K562 (cell line): Measurements from ENCODE around the gene N4BP2. TPM values are rescaled to one million over a fixed set of nuclear protein-coding genes. Genes with fewer than 3 reads are reported as not detected.

Source experiments
- NR2F6 ChIP-seq: fragments of 450-650 bp; formaldehyde crosslinking; IDR thresholded peaks from 2 replicates; pipeline ENCODE4 v1.4.0; 2020; ENCODE audit warnings: mild to moderate bottlenecking
- NUFIP1 ChIP-seq: fragments of 450-650 bp; IDR thresholded peaks from 2 replicates; pipeline ENCODE4 v1.6.1; 2018; ENCODE audit not compliant: partially characterized antibody
- SMARCA5 ChIP-seq: fragments of 450-650 bp; IDR thresholded peaks from 2 replicates; pipeline ENCODE4 v1.6.1; 2016
- TOE1 ChIP-seq, 2 experiments: fragments of 450-650 bp in 1 of 2; sonication (generic) in 1 of 2; formaldehyde crosslinking in 1 of 2; IDR thresholded peaks; 2 replicates each; pipeline versions ENCODE4 v1.7.1 to v1.8.0; 2016 to 2022; ENCODE audit warnings: borderline replicate concordance in 2 of 2, mild to moderate bottlenecking in 2 of 2, antibody characterized with exemption in 1 of 2, inconsistent platforms in 1 of 2, low read depth in 1 of 2, missing genetic modification reagents in 1 of 2, moderate library complexity in 1 of 2
- XRCC5 ChIP-seq: fragments of 200-400 bp; formaldehyde crosslinking; IDR thresholded peaks from 2 replicates; pipeline ENCODE4 v1.6.1; 2017; ENCODE audit warnings: low read depth, mild to moderate bottlenecking, low read length
- polyA plus RNA-seq, 8 experiments: library from polyadenylated mRNA; depleted of rRNA in 4 of 8; stranded (reverse) in 5 of 8; unstranded in 3 of 8; fragments of >200 nt; fragmentation: Nextera tagmentation in 2 of 8; fragmentation: Illumina TruSeq in 1 of 8; extraction: Ambion mirVana in 2 of 8; extraction: Trizol in 1 of 8; gene quantifications; 2 replicates each; pipeline versions ENCODE4 v1.2.1 to v1.2.3, GENCODE V29; 2011 to 2014; ENCODE audit warnings: inconsistent platforms in 1 of 8, missing spikeins in 1 of 8
- total RNA-seq, 7 experiments: library from RNA; depleted of rRNA in 6 of 7; stranded (reverse); fragments of >200 nt in 6 of 7; fragmentation: Illumina TruSeq in 2 of 7; extraction: Trizol in 2 of 7; gene quantifications; 2 replicates each; pipeline versions ENCODE4 v1.2.1 to v1.2.3, GENCODE V29; 2011 to 2021; ENCODE audit warnings: low replicate concordance in 1 of 7
- TF ChIP-seq, protein P1 (sequence below): fragments of 250-450 bp; sonication (Bioruptor Pico); IDR thresholded peaks from 2 replicates; pipeline ENCODE4 v1.5.0; 2020; ENCODE audit warnings: mild to moderate bottlenecking, borderline replicate concordance
- TF ChIP-seq, protein P2 (sequence below): fragments of 450-650 bp; IDR thresholded peaks from 2 replicates; pipeline ENCODE4 v1.6.1; 2016; ENCODE audit warnings: borderline replicate concordance
- TF ChIP-seq, protein P3 (sequence below), 2 experiments: fragments of 450-650 bp; IDR thresholded peaks; 2 replicates each; pipeline ENCODE4 v1.6.1; 2018; ENCODE audit warnings: mild to moderate bottlenecking in 2 of 2, low read depth in 1 of 2; ENCODE audit not compliant: partially characterized antibody in 2 of 2
- TF ChIP-seq, protein P4 (sequence below), 2 experiments: fragments of 450-650 bp in 1 of 2; sonication (generic) in 1 of 2; formaldehyde crosslinking in 1 of 2; IDR thresholded peaks; 2 replicates each; pipeline versions ENCODE4 v1.7.1 to v1.9.0; 2016 to 2022; ENCODE audit warnings: inconsistent platforms in 1 of 2, mild to moderate bottlenecking in 1 of 2, missing genetic modification reagents in 1 of 2

Gene N4BP2
- total and polyA plus RNA-seq, 9 of the 15 experiments (the other 6 are each of a cell fraction or from before 2014, with no cell fraction given): 2.7 to 12.6 (median 7.6) TPM

DNA sequence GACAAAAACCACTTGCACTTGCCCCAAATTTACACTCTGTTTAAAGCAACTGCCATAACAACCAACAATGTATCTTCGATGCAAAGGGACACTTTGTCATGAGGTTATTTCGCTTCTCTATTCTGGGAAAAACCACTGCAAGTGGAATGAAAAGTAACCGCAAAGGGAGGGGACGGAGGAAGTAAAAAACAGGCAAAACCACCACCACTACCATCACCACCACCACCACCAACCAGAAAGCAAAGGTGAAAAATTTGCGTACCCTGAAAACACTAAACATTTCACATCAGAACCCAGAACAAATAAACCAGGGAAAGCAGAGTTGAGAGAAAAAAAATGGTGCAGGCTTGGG lies 1.2 kb upstream of the N4BP2 start (continued):
- TF ChIP-seq, protein P1, sequence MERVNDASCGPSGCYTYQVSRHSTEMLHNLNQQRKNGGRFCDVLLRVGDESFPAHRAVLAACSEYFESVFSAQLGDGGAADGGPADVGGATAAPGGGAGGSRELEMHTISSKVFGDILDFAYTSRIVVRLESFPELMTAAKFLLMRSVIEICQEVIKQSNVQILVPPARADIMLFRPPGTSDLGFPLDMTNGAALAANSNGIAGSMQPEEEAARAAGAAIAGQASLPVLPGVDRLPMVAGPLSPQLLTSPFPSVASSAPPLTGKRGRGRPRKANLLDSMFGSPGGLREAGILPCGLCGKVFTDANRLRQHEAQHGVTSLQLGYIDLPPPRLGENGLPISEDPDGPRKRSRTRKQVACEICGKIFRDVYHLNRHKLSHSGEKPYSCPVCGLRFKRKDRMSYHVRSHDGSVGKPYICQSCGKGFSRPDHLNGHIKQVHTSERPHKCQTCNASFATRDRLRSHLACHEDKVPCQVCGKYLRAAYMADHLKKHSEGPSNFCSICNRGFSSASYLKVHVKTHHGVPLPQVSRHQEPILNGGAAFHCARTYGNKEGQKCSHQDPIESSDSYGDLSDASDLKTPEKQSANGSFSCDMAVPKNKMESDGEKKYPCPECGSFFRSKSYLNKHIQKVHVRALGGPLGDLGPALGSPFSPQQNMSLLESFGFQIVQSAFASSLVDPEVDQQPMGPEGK (CRISPR knock-in tag): no peak
- TF ChIP-seq SMARCA5: peak; percentile 62; the same call in 1 of the 2 replicates
- TF ChIP-seq, protein P2, sequence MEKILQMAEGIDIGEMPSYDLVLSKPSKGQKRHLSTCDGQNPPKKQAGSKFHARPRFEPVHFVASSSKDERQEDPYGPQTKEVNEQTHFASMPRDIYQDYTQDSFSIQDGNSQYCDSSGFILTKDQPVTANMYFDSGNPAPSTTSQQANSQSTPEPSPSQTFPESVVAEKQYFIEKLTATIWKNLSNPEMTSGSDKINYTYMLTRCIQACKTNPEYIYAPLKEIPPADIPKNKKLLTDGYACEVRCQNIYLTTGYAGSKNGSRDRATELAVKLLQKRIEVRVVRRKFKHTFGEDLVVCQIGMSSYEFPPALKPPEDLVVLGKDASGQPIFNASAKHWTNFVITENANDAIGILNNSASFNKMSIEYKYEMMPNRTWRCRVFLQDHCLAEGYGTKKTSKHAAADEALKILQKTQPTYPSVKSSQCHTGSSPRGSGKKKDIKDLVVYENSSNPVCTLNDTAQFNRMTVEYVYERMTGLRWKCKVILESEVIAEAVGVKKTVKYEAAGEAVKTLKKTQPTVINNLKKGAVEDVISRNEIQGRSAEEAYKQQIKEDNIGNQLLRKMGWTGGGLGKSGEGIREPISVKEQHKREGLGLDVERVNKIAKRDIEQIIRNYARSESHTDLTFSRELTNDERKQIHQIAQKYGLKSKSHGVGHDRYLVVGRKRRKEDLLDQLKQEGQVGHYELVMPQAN: peak; percentile 13; the same call in 1 of the 2 replicates
- TF ChIP-seq, protein P3, sequence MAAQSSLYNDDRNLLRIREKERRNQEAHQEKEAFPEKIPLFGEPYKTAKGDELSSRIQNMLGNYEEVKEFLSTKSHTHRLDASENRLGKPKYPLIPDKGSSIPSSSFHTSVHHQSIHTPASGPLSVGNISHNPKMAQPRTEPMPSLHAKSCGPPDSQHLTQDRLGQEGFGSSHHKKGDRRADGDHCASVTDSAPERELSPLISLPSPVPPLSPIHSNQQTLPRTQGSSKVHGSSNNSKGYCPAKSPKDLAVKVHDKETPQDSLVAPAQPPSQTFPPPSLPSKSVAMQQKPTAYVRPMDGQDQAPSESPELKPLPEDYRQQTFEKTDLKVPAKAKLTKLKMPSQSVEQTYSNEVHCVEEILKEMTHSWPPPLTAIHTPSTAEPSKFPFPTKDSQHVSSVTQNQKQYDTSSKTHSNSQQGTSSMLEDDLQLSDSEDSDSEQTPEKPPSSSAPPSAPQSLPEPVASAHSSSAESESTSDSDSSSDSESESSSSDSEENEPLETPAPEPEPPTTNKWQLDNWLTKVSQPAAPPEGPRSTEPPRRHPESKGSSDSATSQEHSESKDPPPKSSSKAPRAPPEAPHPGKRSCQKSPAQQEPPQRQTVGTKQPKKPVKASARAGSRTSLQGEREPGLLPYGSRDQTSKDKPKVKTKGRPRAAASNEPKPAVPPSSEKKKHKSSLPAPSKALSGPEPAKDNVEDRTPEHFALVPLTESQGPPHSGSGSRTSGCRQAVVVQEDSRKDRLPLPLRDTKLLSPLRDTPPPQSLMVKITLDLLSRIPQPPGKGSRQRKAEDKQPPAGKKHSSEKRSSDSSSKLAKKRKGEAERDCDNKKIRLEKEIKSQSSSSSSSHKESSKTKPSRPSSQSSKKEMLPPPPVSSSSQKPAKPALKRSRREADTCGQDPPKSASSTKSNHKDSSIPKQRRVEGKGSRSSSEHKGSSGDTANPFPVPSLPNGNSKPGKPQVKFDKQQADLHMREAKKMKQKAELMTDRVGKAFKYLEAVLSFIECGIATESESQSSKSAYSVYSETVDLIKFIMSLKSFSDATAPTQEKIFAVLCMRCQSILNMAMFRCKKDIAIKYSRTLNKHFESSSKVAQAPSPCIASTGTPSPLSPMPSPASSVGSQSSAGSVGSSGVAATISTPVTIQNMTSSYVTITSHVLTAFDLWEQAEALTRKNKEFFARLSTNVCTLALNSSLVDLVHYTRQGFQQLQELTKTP (IDR thresholded peaks at IDR 0.05; ENCODE audit: low read depth in 1 of 2, partially characterized antibody in 2 of 2): peak; percentile 66 to 90
- peak; percentile 14; the same call in 1 of the 2 replicates for TF ChIP-seq XRCC5
- TF ChIP-seq, protein P4, sequence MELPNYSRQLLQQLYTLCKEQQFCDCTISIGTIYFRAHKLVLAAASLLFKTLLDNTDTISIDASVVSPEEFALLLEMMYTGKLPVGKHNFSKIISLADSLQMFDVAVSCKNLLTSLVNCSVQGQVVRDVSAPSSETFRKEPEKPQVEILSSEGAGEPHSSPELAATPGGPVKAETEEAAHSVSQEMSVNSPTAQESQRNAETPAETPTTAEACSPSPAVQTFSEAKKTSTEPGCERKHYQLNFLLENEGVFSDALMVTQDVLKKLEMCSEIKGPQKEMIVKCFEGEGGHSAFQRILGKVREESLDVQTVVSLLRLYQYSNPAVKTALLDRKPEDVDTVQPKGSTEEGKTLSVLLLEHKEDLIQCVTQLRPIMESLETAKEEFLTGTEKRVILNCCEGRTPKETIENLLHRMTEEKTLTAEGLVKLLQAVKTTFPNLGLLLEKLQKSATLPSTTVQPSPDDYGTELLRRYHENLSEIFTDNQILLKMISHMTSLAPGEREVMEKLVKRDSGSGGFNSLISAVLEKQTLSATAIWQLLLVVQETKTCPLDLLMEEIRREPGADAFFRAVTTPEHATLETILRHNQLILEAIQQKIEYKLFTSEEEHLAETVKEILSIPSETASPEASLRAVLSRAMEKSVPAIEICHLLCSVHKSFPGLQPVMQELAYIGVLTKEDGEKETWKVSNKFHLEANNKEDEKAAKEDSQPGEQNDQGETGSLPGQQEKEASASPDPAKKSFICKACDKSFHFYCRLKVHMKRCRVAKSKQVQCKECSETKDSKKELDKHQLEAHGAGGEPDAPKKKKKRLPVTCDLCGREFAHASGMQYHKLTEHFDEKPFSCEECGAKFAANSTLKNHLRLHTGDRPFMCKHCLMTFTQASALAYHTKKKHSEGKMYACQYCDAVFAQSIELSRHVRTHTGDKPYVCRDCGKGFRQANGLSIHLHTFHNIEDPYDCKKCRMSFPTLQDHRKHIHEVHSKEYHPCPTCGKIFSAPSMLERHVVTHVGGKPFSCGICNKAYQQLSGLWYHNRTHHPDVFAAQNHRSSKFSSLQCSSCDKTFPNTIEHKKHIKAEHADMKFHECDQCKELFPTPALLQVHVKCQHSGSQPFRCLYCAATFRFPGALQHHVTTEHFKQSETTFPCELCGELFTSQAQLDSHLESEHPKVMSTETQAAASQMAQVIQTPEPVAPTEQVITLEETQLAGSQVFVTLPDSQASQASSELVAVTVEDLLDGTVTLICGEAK (IDR thresholded peaks at IDR 0.05): peak; percentile 32; the same call in 1 of the 2 replicates
- TF ChIP-seq, protein P4 (CRISPR knock-in tag; IDR thresholded peaks at IDR 0.05): no peak
- TF ChIP-seq NR2F6 (CRISPR knock-in tag): no peak
- TF ChIP-seq NUFIP1: peak; percentile 14
- TF ChIP-seq TOE1 (IDR thresholded peaks at IDR 0.05; ENCODE audit: borderline replicate concordance): no peak
- TF ChIP-seq TOE1 (CRISPR knock-in tag; IDR thresholded peaks at IDR 0.05; ENCODE audit: borderline replicate concordance, low read depth): no peak
